ENCODE measurements around the gene SLC11A2.
A peak's percentile ranks its signal among the peaks of the same experiment; 100 is the strongest.

The SLC11A2 gene

GRCh38 chr12:51047655-51048540 is 21.7 kb upstream of the SLC11A2 start, which contains the start of gene LETMD1:
TSS of gene LETMD1 (plus strand) at chr12:51048327. CDS start at chr12:51048357, 30 bp downstream.
- peaks cover 10% of the 10 kb centered on the region for H3K4me1 ChIP-seq
- H3K27me3 ChIP-seq (ENCODE audit: low read depth): no peaks in the 10 kb centered on the region
- in situ Hi-C loops (cut with MboI; ENCODE audit: low sequenced_read_pairs): no loop called here
- peak; percentile 94 to 98 for DNase-seq (ENCODE audit: low spot score in 2 of 2)
- no peaks in the 10 kb centered on the region for H3K9me3 ChIP-seq
- H3K36me3 ChIP-seq (replicated peaks): peaks cover 24% of the 10 kb centered on the region
- peak within 1 kb of the TSS; percentile 69 for H3K4me3 ChIP-seq

- H3K27me3 ChIP-seq (ENCODE audit: low read depth): no peaks in the 10 kb centered on the region
- H3K4me1 ChIP-seq: no peaks in the 10 kb centered on the region
- no peak overlapping the region for H3K4me3 ChIP-seq
- no peaks in the 10 kb centered on the region for H3K9me3 ChIP-seq
- in situ Hi-C loops (cut with MboI; ENCODE audit: low sequenced_read_pairs): no loop called here
- no peak for DNase-seq (ENCODE audit: low spot score in 2 of 2)
- no peaks in the 10 kb centered on the region for H3K36me3 ChIP-seq (replicated peaks)
Measured at GRCh38 chr12:51036279-51036678, 10.1 kb upstream of the SLC11A2 start.

DNA sequence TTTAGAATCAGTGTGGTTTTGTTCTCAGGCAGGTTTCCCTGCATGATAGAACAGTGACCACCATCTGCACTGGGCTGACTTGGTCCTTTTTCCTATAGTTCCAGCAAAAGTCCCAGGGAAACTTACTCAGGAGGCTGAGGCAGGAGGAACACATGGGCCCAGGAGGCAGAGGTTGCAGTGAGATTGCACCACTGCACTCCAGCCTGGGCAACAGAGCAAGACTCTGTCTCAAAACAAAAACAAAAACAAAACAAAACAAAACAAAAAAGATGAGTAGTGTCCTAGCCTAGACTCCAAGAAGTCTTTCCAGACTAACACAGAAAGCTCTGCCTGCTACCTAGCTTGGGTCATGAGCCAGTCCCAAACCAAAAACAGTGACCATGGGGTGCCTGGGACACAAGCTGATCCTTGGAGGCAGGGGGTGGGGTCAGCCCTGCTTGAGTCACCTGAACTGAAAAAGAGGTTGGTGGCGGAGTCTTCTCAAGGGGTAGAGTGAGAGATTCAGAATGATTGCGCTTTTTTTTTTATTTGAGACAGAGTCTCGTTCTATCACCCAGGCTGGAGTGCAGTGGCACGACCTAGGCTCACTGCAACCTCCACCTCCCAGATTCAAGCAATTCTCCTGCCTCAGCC is 7.4 kb upstream of the SLC11A2 start:
- in situ Hi-C loops (cut with MboI; ENCODE audit: low sequenced_read_pairs): no loop called here
- no peaks in the 10 kb centered on the region for H3K36me3 ChIP-seq (replicated peaks)
- peaks cover 5% of the 10 kb centered on the region for H3K4me1 ChIP-seq
- H3K4me3 ChIP-seq: no peak overlapping the region
- H3K27me3 ChIP-seq (ENCODE audit: low read depth): no peaks in the 10 kb centered on the region
- H3K9me3 ChIP-seq: no peaks in the 10 kb centered on the region
- DNase-seq (ENCODE audit: low spot score in 2 of 2): no peak

- Histone ChIP-seq H3K36me3 (replicated peaks) (no peaks in the 10 kb centered on the region), H3K27me3 (ENCODE audit: low read depth) (no peaks in the 10 kb centered on the region), H3K4me3 (no peak overlapping the region), H3K9me3 (no peaks in the 10 kb centered on the region), H3K4me1 (peaks cover 10% of the 10 kb centered on the region)
- DNase-seq (ENCODE audit: low spot score in 2 of 2): no peak
- in situ Hi-C loops (cut with MboI; ENCODE audit: low sequenced_read_pairs): no loop called here
Measured at GRCh38 chr12:51033048-51033447, 6.9 kb upstream of the SLC11A2 start.

DNA sequence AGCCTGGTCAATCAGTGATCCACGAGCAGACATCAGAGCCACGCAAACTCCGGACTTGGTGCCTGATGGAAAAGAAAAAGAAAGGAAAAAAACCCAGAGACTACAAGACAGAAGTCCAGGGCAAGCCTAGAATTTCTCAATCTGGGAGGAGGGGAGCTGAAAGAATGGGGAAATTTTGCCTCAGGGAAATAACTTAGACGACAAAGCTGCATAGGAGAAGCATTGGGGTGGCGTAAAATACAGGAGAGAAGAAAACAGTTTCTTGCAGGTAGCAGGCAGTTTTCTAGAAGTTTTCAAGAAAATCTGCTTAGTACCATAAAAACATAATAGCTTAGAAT is 2.6 kb upstream of the SLC11A2 start:
- H3K36me3 ChIP-seq (replicated peaks): no peaks in the 10 kb centered on the region
- peak in 1 of 2 experiments; percentile 44 for DNase-seq (ENCODE audit: low spot score in 2 of 2)
- no peaks in the 10 kb centered on the region for H3K27me3 ChIP-seq (ENCODE audit: low read depth)
- no peak overlapping the region for H3K4me3 ChIP-seq
- peaks cover 24% of the 10 kb centered on the region for H3K4me1 ChIP-seq
- in situ Hi-C loops (cut with MboI; ENCODE audit: low sequenced_read_pairs): no loop called here
- H3K9me3 ChIP-seq: no peaks in the 10 kb centered on the region

- peaks cover 24% of the 10 kb centered on the region for H3K4me1 ChIP-seq
- peak; percentile 71 to 82 for DNase-seq (ENCODE audit: low spot score in 2 of 2)
- H3K4me3 ChIP-seq: no peak overlapping the region
- in situ Hi-C loops (cut with MboI; ENCODE audit: low sequenced_read_pairs): no loop called here
- H3K36me3 ChIP-seq (replicated peaks): no peaks in the 10 kb centered on the region
- H3K27me3 ChIP-seq (ENCODE audit: low read depth): no peaks in the 10 kb centered on the region
- no peaks in the 10 kb centered on the region for H3K9me3 ChIP-seq
Measured at GRCh38 chr12:51028126-51028812, 2.1 kb upstream of the SLC11A2 start.

DNA sequence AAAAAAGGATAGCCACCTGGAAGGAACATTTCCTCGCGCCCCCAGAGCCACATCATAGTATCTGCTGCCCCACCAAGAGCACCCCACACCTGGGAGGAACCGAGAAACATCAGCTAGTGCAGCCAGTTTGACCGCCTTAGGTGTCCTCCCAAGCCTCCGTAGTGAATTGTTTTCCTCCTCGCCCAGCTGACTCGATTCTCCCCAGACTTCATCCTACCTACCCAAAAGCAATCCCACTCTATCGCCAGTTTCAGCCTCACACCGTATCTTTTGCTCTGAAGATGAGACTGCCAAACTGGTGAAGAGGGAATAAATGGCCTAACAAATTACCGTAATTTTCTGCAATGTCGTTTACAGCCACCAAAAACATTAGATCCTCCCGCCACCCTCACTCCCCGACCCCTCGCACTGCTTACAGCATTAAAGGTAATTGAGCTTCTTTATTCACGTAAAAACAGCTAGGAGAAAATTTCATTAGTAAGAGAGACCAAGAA is 1.2 kb upstream of the SLC11A2 start:
- H3K36me3 ChIP-seq (replicated peaks): no peaks in the 10 kb centered on the region
- no peaks in the 10 kb centered on the region for H3K27me3 ChIP-seq (ENCODE audit: low read depth)
- no peak for DNase-seq (ENCODE audit: low spot score in 2 of 2)
- in situ Hi-C loops (cut with MboI; ENCODE audit: low sequenced_read_pairs): no loop called here
- H3K4me1 ChIP-seq: peaks cover 24% of the 10 kb centered on the region
- no peak overlapping the region for H3K4me3 ChIP-seq
- no peaks in the 10 kb centered on the region for H3K9me3 ChIP-seq

DNA sequence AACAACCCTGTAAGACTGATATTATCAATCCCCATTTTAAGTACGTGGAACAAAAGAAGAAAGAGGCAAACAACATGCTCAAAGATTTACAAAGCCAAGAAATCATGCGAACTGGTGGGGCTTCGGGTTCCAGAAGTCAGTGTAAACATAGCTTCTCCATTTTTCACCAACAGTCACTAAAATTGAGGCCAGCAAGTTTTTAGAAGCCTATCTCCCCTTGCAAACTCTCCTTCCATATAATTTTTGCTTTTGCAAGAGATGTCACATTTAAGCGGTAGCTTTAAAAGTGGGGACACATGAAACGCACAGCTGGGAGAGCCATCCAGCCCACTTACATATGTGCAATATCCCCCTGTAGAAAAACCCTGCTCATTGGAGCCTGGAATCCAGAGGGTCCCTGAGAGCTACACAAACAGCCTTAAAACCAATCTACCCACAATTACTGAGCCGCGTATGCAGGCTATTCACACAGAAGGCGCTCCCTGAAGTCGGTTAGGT is 797 bp downstream of the SLC11A2 start:
- Histone ChIP-seq H3K9me3 (no peaks in the 10 kb centered on the region), H3K36me3 (replicated peaks) (no peaks in the 10 kb centered on the region), H3K4me3 (peak overlapping the region; percentile 68), H3K4me1 (peaks cover 32% of the 10 kb centered on the region), H3K27me3 (ENCODE audit: low read depth) (no peaks in the 10 kb centered on the region)
- in situ Hi-C loops (cut with MboI; ENCODE audit: low sequenced_read_pairs): no loop called here
- DNase-seq (ENCODE audit: low spot score in 2 of 2): peak in 1 of 2 experiments; percentile 76

DNA sequence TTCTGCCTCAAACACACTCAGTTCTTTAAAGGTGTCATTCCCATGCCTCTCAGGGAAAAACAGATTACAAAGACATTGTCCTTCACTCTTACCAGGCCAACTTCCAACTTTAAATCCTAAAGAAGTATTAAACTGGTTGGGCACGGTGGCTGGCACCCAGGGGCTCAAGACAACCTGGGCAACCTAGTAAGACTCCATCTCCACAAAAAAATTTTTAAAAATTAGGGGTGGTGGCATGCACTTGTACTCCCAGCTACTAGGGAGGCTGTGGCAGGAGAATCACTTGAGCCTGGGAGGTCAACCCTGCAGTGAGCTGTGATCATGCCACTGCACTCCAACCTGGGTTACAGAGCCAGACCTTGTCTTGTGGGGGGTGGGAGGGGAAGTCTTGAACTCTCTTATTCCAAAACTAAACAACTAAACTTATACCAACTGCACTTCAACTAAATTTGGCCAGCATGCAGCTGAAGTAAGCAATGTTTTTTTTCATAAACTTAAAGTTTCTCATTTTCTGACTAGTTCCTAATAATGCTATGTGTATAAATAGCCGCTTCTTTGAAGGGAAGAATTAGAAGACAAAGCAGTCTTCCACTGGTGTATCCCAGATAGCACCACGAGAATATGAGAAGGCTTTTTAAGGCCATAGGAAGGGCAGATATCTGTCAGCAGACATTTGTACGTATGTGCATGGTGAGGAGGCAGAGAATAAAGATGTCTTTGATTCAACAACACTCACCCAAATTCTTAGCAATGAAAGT is 2.4 kb downstream of the SLC11A2 start:
- H3K27me3 ChIP-seq (ENCODE audit: low read depth): no peaks in the 10 kb centered on the region
- peaks cover 29% of the 10 kb centered on the region for H3K4me1 ChIP-seq
- H3K36me3 ChIP-seq (replicated peaks): no peaks in the 10 kb centered on the region
- peak overlapping the region; percentile 68; the same call in 1 of the 2 replicates for H3K4me3 ChIP-seq
- DNase-seq (ENCODE audit: low spot score in 2 of 2): no peak
- no peaks in the 10 kb centered on the region for H3K9me3 ChIP-seq
- in situ Hi-C loops (cut with MboI; ENCODE audit: low sequenced_read_pairs): no loop called here

DNA sequence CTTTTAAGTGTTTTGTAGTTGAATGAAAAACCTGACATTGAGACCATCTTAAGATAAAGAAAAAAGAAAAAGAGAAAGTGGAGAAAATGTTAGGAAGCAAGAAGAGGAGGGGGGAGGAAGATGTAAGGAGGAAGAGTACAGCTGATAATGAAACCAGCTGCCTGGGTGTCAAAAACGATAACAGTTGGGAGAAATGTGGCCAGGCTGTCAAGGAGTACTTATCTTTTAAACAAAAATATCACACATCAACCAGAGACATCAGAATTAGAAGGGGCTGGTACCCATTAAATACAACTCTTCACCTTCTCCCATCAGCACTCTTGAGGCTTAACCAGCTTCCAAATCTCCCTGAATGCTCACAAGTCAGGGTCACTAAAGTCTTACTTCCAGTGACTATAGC is 4.5 kb downstream of the SLC11A2 start:
- Histone ChIP-seq H3K4me3 (no peak overlapping the region), H3K4me1 (peaks cover 18% of the 10 kb centered on the region), H3K27me3 (ENCODE audit: low read depth) (no peaks in the 10 kb centered on the region), H3K9me3 (no peaks in the 10 kb centered on the region), H3K36me3 (replicated peaks) (no peaks in the 10 kb centered on the region)
- in situ Hi-C loops (cut with MboI; ENCODE audit: low sequenced_read_pairs): no loop called here
- no peak for DNase-seq (ENCODE audit: low spot score in 2 of 2)

GRCh38 chr12:51020448-51021182 is 5.6 kb downstream of the SLC11A2 start:
- Histone ChIP-seq H3K4me3 (no peak overlapping the region), H3K36me3 (replicated peaks) (no peaks in the 10 kb centered on the region), H3K27me3 (ENCODE audit: low read depth) (no peaks in the 10 kb centered on the region), H3K9me3 (no peaks in the 10 kb centered on the region), H3K4me1 (peaks cover 14% of the 10 kb centered on the region)
- in situ Hi-C loops (cut with MboI; ENCODE audit: low sequenced_read_pairs): no loop called here
- no peak for DNase-seq (ENCODE audit: low spot score in 2 of 2)

DNA sequence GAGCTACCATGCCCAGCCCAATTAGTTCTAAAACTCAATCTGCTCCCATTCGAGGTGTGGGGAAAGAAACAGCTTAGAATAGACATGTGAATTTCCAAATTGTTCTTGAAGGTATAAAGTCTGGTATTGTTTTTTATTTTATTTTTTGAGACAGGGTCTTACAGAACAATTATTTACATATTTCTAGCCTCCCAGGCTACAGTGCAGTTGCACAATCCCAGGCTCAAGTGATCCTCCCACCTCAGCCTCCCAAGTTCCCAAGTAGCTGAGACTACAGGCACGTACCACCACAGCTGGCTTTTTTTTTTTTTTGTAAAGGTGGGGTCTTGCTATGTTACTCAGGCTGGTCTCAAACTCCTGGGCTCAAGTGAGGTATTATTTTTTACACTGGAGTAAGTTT is 6.3 kb downstream of the SLC11A2 start:
- in situ Hi-C loops (cut with MboI; ENCODE audit: low sequenced_read_pairs): no loop called here
- H3K4me3 ChIP-seq: no peak overlapping the region
- H3K9me3 ChIP-seq: no peaks in the 10 kb centered on the region
- no peak for DNase-seq (ENCODE audit: low spot score in 2 of 2)
- H3K4me1 ChIP-seq: peaks cover 14% of the 10 kb centered on the region
- no peaks in the 10 kb centered on the region for H3K27me3 ChIP-seq (ENCODE audit: low read depth)
- H3K36me3 ChIP-seq (replicated peaks): no peaks in the 10 kb centered on the region

DNA sequence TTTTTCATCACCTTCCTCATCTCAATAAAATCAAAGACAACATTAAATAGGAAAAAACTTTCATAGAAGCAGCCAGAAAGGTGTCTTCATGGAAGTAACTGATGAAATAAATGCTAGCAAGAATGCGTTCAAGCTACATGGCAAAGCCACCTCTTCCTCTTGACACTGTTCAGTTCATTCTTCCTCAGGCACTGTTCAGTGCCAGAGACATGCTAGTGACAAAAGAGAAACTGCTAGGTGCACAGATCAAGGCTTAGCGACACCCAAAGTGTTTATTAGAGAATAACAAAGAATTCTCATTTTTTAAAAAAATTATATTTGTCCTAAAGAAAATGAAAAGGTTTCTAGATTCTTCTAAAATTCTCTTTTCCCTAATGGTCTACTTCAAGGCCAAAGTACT is 7.2 kb downstream of the SLC11A2 start:
- H3K36me3 ChIP-seq (replicated peaks): no peaks in the 10 kb centered on the region
- in situ Hi-C loops (cut with MboI; ENCODE audit: low sequenced_read_pairs): no loop called here
- peaks cover 13% of the 10 kb centered on the region for H3K4me1 ChIP-seq
- H3K9me3 ChIP-seq: no peaks in the 10 kb centered on the region
- no peaks in the 10 kb centered on the region for H3K27me3 ChIP-seq (ENCODE audit: low read depth)
- no peak for DNase-seq (ENCODE audit: low spot score in 2 of 2)
- no peak overlapping the region for H3K4me3 ChIP-seq

Measured in HAP-1 (cell line).